ENCODE data around the gene PAPOLB.

Gene PAPOLB

GRCh38 chr7:4815121-4815520 is 46.7 kb downstream of the PAPOLB start:
- H3K4me3 ChIP-seq (ENCODE audit: low read depth, low read length), result no peak overlapping the region
- TF ChIP-seq CTCF (IDR thresholded peaks at IDR 0.05; ENCODE audit: low read depth, low read length), result no peak
- in situ Hi-C loops (cut with HindIII; ENCODE audit: low sequenced_read_pairs), result no loop called here
- DNase-seq (ENCODE audit: low read depth, low spot score), result no peak

DNA sequence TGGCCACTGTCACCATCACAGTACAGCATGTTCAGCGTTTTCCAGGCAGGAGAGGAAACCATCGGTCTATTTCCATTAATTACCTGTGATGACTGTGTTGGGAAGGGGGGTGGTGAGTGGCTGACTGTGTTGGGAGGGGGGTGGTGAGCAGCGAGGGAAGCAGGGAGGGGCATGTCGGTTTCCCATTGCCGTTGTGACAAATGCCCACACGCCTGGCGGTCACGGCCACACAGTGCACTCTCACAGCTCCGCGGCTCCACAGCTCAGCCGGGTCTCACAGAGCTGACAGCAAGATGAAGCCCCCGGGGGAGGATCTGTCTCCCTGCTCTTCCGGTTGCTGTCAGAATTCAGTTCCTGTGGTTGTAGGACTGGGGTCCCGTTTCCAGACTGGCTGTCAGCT is 47.4 kb downstream of the PAPOLB start:
- no peak overlapping the region for H3K4me3 ChIP-seq (ENCODE audit: low read depth, low read length)
- no peak for DNase-seq (ENCODE audit: low read depth, low spot score)
- in situ Hi-C loops (cut with HindIII; ENCODE audit: low sequenced_read_pairs), result no loop called here
- TF ChIP-seq CTCF (IDR thresholded peaks at IDR 0.05; ENCODE audit: low read depth, low read length), result no peak

GRCh38 chr7:4809666-4810065 is 52.2 kb downstream of the PAPOLB start:
- DNase-seq (ENCODE audit: low read depth, low spot score), result no peak
- H3K4me3 ChIP-seq (ENCODE audit: low read depth, low read length), result no peak overlapping the region
- no peak for TF ChIP-seq CTCF (IDR thresholded peaks at IDR 0.05; ENCODE audit: low read depth, low read length)
- in situ Hi-C loops (cut with HindIII; ENCODE audit: low sequenced_read_pairs), result no loop called here

DNA sequence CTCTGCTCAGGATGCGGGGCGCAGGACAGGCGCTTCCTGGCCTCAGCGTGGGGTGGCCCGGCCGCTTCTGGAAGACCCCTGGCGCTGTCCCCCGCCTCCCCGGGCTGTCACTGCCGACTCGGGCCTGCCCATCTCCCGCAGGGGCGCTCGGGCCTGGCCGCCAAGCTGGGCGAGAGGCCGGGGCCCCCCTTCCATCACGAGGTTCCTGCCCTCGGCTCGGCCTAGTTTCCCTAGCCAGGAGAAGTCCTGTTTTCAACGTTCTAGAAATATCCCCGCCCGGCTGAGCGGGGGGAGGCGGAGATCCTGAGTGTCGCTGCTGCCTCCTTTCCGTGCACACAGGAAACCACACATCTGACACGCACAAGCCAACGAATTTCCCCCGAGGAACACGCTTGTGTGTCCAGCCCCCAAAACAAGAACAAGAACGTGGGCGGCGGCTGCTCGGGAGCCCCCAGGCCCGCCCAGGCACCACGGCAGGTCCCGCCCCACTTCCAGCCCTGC is 52.7 kb downstream of the PAPOLB start:
- in situ Hi-C loops (cut with HindIII; ENCODE audit: low sequenced_read_pairs), result no loop called here
- no peak for TF ChIP-seq CTCF (IDR thresholded peaks at IDR 0.05; ENCODE audit: low read depth, low read length)
- no peak overlapping the region for H3K4me3 ChIP-seq (ENCODE audit: low read depth, low read length)
- no peak for DNase-seq (ENCODE audit: low read depth, low spot score)

DNA sequence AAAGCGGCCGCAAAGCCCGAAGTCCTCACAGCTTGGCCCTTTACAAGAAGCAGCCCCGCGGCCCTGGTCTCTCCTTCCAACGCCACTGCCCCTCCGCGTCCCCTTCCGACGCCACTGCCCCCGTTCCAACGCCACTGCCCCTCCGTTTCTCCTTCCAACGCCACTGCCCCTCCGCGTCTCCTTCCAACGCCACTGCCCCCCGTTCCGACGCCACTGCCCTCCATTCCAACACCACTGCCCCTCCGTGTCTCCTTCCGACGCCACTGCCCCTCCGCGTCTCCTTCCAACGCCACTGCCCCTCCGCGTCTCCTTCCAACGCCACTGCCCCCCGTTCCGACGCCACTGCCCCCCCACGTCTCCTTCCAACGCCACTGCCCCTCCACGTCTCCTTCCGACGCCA is 53.3 kb downstream of the PAPOLB start:
- H3K4me3 ChIP-seq (ENCODE audit: low read depth, low read length), result no peak overlapping the region
- in situ Hi-C loops (cut with HindIII; ENCODE audit: low sequenced_read_pairs), result no loop called here
- no peak for DNase-seq (ENCODE audit: low read depth, low spot score)
- TF ChIP-seq CTCF (IDR thresholded peaks at IDR 0.05; ENCODE audit: low read depth, low read length), result no peak

- H3K4me3 ChIP-seq (ENCODE audit: low read depth, low read length), result no peak overlapping the region
- no peak for DNase-seq (ENCODE audit: low read depth, low spot score)
- no peak for TF ChIP-seq CTCF (IDR thresholded peaks at IDR 0.05; ENCODE audit: low read depth, low read length)
- in situ Hi-C loops (cut with HindIII; ENCODE audit: low sequenced_read_pairs), result no loop called here
Measured at GRCh38 chr7:4808026-4808425, 53.8 kb downstream of the PAPOLB start.

Measured in astrocyte of the spinal cord (primary cell).